Measurements from ENCODE around the gene EFL1.

EFL1 gene

DNA sequence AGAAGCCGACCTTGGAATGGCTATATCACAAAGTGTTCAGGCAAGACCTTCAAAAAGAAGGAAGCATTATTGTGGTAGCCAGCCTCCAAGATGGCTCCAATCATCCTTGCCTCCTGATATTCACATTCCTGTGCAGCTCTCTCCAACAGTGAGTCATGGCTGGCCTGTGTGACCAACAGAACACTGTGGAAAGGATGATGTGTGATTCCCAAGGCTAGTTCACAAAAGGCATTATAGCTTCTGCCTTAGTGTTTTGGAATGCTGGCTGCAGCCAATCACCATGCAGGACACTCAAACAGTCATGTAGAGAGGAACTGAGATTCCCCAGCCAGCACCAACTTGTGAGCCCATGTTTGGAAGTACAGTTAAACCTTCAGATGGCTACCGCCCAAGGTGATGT, 102.6 kb downstream of the EFL1 start:
- DNase-seq (ENCODE audit: low spot score), result no peak

DNA sequence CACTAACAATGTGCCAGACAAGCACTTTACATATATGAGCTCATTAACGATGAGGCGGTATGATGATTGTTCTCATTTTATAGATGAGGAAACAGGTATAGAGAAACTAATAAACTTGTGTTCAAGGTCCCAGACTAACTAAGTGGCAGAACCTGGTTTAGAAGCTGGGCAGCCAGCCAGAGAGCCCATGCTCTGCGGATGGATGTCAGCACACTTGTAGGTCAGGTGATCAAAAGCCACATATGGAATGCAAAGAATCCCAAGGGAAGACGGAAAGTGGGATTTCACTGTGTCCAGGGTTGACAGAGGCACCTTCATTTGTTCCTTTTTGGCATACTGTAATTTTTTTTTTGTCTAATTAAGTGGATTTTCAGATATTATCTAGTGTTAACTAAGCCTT, 103.7 kb downstream of the EFL1 start:
- no peak for DNase-seq (ENCODE audit: low spot score)

DNA sequence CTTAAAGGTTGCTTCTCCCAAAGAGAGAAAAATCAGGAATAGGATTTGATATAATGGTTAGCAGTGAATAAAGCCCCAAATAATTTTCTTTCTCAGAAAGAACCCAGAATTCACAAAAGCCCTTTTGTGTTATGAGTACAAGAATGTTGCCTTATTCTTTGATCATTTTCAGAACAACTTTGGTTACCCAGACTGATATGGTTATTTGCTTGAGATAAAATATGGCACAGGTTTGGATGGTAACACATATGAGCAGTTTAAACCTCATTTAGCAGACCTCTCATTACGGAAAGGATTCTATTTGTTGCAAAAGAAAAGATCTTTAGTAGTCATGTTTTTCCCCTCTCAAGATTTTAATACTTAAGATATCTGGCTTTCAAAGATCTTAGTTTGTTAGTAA, 111.9 kb downstream of the EFL1 start:
- DNase-seq (ENCODE audit: low spot score), result no peak

DNA sequence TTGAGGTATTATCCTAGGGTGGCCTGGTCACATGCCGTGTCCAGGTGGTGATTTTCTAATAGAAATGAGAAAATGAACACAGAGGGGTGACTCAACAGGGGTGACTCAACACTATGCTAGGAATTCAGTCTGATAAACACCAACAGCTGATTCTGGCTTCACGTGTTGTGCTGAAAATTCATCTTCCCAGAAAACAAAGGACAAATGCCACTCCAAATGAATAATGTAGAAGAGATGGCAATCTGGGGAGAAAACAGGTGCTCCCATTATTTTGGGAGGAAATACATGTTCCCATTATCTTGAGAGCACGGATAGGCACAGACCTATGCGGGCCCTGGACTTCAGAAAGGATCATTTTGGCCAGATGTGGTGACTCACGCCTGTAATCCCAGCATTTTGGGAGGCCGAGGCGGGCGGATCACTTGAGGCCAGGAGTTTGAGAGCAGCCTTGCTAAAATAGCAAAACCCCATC, 115.5 kb downstream of the EFL1 start:
- DNase-seq (ENCODE audit: low spot score), result no peak

DNA sequence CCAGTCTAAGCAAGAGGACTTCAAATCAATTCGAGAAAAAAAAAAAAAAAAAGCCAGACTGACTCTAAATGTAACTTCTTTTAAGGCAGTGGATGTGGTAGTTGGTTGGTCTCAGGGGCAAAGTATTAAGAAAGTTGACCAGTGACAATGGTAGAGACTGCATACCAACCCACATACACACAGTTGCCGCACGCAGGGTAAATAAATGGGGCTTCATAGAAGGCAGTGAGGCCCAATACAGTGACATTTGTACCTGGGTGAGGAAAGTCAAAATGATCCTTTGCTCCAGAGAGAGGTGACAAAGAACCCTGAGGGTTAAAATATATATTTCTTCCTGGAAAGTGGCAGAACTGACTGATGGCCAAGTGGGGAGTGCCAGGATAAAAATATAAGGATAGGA, 116.0 kb downstream of the EFL1 start:
- no peak for DNase-seq (ENCODE audit: low spot score)

DNA sequence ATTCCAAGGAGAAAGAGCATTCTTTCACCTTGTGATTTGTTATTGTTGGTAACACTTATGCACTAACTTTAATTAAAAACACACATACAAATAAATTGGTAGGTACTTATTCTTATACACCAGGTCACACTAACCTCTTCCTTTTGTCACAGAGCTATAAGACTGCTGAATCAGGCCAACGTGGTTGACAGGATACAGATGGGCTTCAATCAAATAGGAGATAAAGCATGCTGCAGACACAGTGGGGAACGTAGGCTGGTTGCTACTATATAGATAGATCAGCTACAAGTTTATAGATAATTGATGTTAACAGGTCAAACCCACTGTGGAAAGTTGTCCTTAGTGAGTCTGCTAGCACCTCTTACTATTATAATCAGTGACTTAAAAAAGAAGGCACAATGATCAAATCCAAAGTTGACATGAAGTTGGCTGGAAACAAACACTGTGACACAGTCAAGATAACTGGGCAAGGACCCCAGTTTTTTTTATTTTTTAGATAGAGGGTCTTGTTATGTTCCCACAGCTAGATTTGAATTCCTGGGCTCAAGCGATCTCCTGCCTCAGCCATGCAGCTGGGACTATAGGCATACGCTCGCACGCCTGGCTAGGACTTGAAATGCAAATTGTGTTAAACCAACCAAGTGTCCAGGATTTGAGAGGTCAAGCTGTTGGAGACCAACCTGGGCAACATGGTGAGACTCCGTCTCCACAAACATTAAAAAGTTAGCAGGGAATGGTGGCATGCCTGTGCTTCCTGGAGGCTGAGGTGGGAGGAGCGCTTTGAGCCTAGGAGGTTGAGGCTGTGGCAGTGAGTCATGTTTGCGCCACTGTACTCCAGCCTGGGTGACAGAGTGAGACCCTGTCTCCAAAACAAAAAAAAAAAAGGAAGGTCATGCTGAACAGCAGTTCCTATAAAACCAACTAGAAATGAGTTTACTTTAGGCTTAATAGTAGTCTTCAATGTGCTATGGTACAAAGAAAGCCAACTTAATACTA, 118.8 kb downstream of the EFL1 start:
- DNase-seq (ENCODE audit: low spot score), result no peak

DNA sequence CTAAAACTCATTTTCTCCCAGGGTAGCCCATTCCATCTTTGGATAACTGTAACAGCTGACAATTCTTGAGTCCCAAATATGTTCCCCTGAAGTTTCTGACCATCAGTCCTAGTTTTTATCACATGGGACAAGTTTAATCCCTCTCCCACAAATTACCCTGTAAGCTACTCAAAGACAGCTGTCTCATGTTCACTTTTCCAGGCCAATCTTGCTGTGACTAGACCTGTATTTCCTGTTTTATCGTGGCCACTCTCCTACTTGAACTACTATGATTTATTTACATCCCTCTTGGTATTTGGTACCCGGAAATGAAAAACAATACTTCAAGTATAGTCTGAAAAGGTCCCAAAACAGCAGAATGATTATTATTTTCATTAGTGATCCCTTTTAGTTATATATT, 121.6 kb downstream of the EFL1 start:
- DNase-seq (ENCODE audit: low spot score), result no peak

DNA sequence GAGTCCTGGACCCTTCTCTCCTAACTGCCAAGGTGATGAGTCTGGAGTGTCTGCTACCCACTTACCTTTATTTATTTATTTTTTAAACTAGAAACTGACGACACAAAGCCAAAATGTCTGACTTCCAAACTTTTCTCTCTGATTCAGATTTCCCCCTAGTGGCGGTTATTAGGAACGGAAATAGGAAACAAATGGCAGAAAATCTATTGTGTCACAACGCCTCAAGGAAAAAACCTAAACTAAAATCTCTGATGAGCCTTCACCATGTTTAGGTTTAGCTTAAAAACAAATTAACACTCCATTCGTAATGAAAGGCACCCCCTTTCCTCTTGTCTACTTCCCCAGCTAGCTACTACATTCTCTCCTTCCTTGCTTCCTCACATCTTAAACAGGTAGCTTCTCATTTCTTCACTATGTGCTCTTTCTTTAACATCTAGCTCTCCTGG, 122.7 kb downstream of the EFL1 start:
- DNase-seq (ENCODE audit: low spot score), result peak; percentile 37

DNA sequence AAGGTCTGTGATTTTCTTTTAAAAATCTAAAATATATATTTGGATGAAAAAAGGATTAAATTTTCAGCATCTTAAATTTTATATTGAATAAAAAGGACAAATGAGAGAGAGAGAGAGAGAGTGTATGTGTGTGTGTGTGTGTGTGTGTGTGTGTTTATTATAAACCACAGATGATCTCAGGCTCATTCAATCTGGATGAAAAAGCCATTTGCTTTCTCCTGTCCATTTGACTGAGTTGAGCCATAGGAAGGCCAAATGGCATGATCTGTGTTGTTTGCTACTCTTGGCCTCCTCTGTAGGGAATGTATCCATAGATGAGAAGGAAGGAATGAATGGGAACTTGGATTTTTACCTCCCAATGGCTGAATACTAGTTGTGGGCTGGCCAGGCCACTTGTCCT, 124.2 kb downstream of the EFL1 start:
- DNase-seq (ENCODE audit: low spot score), result no peak

DNA sequence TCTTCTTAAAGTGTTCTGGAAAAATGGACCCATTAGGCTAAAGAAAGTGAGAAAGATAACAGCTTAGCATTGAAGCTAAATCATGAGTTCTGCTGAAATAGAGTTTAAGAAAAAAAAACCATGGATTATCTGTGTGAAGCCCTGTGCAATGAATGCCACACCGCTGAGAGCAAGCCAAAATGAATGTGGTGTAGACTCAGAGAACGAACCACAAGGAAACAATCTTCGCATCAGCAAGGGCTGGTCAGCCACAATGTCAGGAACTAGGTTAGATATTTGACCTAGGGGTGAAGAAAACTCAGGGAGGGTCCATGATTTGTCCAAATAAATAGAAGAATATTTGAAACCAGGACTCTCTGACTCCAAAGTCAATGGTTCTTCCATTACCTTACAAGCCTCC, 125.3 kb downstream of the EFL1 start:
- DNase-seq (ENCODE audit: low spot score), result no peak

DNA sequence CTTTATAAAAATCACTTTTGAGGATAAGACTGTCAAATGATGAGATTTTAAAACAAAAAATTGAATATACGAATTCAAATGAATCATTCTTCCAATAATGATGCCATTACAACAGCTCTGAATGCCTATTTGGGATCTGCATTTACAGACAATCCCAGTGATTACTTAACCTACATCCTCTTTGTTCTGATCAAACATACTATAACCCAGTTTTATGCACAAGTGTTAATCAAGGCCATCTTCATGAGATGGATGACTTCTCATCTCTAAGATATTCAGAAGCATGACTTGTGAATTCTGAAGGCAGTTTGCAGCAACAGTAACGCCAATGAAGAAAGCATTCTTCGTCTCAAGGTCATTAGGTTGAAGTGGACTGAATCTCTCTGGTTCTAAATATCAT, 126.4 kb downstream of the EFL1 start:
- DNase-seq (ENCODE audit: low spot score), result no peak

DNA sequence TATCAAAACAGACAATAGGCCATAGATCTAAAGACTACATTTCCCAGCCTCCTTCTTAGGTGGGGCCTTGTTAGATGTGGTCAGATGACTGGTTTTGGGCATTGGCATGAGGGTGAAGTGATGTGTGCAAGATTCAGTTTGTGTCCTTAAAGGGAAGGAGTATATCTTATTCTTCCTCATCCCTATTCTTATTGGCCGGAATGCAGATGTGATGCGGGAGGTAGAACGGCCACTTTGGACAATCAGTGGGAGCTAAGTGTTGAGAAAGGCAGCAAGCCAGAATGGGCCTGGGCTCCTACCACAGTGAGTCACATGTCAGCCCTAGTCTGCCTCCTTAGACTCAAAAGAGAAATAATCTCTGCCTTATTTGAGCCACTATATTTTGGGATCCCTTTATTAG, 126.9 kb downstream of the EFL1 start:
- DNase-seq (ENCODE audit: low spot score), result no peak

DNA sequence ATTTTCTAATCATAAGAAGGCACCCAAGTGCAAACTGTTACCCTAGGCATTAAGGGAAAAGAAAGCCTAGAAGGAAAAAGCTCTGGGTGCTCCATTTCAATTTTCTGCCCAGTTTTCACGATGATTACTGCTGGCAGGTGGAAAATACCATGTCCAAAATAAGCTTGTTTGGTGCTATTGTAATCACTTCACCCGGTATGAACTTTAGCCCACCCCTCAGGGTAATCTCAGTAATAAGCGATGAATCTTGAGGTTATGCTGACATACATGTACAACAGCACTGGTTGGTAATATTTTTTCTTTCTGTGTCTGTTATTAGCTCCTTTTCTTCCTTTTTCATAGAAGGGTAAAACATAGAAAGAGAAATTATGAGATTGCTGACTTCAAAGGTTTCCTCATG, 128.1 kb downstream of the EFL1 start:
- no peak for DNase-seq (ENCODE audit: low spot score)

DNA sequence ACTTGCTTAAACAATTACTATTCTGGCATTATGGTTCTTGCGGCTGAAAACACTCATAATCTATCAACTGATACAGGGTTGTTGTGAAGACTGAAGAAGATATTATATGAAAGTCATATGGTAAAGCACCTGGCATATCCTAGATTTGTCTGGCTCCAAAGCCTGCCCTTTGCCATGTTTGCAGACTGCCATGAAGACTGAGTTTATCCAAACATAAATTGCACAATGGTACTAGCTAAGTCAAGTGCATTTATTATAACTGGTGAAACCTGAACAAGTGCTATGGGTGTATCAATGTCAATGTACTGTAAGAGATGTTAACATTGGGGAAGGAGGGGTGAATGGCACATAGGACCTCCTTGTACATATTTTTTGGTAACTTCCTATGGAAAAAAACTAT, 129.3 kb downstream of the EFL1 start:
- no peak for DNase-seq (ENCODE audit: low spot score)

DNA sequence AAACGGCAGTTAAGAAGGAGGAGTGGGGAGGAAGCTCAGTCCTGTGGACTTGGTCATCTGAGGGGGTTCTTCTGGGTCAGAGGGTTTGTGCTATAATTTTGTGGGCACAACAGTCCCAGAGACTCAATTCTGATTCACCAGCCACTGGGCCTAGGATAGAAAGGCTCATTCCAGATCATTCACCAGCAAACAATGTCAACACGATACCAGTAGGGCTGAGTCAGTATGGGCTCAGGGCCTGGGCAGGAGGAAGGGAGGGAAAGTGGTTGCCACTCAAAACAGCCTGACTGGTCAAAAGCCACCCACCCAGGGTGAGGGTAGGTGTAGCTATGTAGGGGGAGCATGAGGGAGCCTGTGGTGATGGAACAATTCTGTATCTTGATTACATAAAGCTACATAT, 129.8 kb downstream of the EFL1 start:
- no peak for DNase-seq (ENCODE audit: low spot score)

DNA sequence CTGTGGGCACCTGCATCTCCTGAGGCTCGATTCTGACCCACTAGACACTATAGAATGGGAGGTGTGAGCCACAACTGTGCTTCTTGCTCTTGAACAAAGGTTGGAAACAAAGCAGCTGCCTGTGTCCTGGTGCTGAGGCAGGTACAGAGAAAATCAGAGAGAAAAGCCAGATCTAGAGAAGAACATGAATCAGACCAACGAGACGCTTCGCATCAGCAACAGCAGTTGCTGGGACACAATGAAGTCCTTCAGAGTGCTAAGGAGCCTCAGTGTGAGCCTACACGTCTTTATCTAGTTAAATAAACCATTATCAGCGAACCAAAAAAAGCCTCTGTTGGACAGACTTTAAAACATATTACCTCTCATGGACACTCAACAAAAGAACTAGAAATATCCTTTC, 130.4 kb downstream of the EFL1 start:
- DNase-seq (ENCODE audit: low spot score), result no peak

DNA sequence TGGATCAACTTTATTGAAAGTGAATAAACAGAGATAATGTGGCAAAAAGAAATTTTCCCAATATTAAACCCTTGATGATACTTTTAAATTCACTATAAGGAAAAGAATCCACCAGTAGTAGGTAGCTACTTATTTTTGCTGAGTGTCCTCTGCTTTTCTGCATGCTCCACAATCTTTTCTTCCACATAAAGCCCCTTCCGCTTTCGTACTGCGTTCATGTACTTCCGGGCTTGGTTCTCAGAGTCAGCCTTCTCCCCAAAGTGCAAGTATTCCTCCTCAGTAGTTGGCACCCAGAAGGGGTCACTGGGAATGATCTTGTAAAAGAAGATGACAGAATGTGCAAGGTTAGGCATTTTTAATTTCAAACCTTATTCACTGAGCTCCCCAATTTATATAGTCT, 132.3 kb downstream of the EFL1 start:
- DNase-seq (ENCODE audit: low spot score), result no peak

DNA sequence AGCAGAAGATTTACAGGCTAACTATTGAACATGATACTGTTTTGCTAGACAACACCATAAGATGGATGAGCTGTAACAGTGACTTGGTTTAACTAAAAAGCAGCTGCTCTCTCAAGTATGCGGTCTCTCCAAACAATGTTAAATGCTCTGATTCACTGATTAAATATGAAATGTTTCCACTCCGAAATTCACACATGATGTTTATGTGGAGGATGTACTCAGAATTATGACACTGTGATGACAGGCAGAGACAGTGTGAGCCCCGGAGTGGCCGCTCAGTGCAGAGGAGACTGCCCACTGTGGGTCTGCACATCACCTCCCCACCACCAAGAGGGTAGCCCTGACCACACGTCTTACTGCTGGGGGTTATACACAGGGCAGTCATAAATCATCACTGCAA, 132.8 kb downstream of the EFL1 start:
- peak; percentile 23 for DNase-seq (ENCODE audit: low spot score)

DNA sequence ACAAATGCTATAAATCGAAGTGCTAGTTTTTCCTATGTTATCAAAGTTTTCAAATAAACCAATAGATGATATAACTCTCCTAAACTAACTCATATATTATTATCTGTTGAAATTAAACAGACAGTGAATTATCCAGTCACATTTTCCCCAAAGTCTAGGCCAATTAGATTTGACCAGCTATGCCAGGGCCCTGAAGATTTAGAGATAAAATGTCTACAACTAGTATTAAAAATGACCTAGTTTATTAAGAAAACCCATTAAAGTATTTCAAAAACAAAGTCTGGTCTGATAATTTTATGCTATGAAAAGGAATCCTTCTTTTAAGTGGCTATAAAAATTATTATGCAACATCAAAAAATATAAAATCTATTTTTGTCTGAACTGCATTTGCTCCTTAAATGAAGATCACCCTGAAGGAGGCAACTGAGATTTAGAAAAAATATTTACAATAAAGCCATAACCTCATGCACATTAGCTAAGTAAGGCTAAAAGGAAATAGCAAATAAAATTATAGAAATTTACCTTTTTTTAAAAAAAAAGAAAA, 133.3 kb downstream of the EFL1 start:
- no peak for DNase-seq (ENCODE audit: low spot score)

DNA sequence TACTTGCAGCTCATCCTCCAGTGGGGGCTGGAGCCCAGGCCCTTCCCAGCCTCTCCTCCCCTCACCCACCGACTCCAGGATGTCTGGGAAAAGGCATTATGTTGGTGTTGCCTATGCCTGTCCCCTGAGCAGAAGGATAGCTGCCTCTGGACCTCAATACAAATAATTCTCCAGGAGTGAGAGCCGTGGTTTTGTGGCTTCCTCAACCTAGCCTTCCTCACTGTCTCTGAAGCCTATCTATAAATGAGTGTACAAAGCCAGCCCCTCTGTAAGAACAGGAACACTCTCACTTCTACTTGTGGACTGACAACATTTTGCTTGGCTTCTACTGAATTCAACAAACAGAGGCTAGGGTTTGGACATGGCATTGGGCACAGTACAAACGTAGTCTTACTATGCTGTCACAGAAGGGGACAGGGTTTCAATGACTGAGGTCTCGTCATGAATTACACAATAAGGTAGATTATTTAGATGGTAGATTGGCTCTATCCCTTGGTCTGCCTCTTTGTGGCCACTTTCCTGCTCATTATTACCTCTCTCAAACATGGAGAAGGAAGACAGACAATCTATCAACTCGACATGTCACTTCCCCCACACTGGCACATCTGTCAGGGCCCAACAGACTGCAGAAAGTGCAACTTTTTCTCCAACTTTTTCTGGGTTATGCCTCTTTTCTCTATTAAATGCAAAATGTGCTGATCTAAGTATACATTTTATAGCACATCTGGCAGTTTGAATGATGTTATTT, 134.0 kb downstream of the EFL1 start:
- DNase-seq (ENCODE audit: low spot score), result no peak

DNA sequence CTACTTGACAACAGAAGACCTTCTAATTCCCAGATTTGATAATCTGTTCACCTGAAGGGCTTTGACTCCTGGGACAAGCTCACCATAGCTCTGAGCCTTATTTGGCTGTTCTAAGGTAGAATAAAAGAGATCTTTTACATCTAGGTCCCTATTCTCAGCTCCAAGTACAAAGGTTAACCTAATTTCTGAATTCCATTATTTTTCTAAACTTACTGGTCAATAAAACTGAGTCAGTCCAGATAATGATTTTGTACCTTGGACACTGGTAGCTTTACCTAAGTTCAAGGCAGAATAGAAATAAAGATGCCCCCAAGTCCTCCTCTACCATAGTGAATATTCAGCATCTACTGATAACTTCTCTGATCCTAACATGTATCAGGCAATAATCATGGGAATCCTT, 135.0 kb downstream of the EFL1 start:
- no peak for DNase-seq (ENCODE audit: low spot score)

DNA sequence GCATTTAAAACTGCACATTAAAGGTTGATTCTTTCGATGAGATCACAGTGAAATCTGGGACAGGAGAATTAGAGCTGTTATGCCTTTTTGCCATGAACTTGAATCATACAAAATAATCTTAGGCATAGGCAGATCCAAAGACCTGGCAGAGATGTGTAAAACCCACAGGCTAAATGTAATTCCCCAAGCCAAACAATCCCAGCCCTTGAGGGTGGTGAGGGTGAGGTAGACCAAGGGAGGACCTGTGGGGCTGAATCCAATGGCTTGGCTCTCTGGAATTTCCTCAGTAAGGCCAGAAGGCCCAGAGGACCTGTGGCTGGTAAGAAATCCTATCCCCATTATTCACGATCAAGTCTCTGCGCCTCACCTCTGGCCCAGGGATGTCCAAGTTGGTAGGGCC, 136.2 kb downstream of the EFL1 start:
- DNase-seq (ENCODE audit: low spot score), result no peak

Measured in SK-N-DZ (cell line).